ENCODE measurements around the gene FBXL17. TPM values are rescaled to one million over a fixed set of nuclear protein-coding genes. Genes with fewer than 3 reads are reported as not detected.

The FBXL17 gene
- polyA plus RNA-seq, 2 of the 4 experiments (the other 2 are of a cell fraction): 8.7 to 9.1 TPM

- FAIRE-seq (no peak), DNase-seq (ENCODE audit: low read depth in 1 of 2, low spot score in 1 of 2) (no peak), ATAC-seq (no peak)
- CTCF ChIA-PET: no interaction called here
- no peaks in the 10 kb centered on the region for H3K4me1 ChIP-seq
- no peak for TF ChIP-seq ELK1 (IDR thresholded peaks at IDR 0.05; ENCODE audit: low read depth, low read length)
- no peak for TF ChIP-seq KDM5A (IDR thresholded peaks at IDR 0.05)
- no peak for TF ChIP-seq SREBF2 (IDR thresholded peaks at IDR 0.05)
- no peak for TF ChIP-seq JUN (IDR thresholded peaks at IDR 0.05)
- TF ChIP-seq HMGXB4 (CRISPR knock-in tag; IDR thresholded peaks at IDR 0.05; ENCODE audit: borderline replicate concordance): no peak
- TF ChIP-seq PHF8 (IDR thresholded peaks at IDR 0.05; ENCODE audit: borderline replicate concordance, low read depth): no peak
- no peak for TF ChIP-seq POLR2A (IDR thresholded peaks at IDR 0.05; ENCODE audit: low read length)
- TF ChIP-seq HOXB13 (CRISPR knock-in tag; IDR thresholded peaks at IDR 0.05; ENCODE audit: low read depth): no peak
- no peak for TF ChIP-seq TFCP2L1 (CRISPR knock-in tag; IDR thresholded peaks at IDR 0.05)
- TF ChIP-seq BHLHE40 (IDR thresholded peaks at IDR 0.05; ENCODE audit: low read depth, low read length): no peak
- TF ChIP-seq RAD21 (conservative IDR thresholded peaks at IDR 0.05 in 1 of 2, IDR thresholded peaks at IDR 0.05 in 1 of 2): no peak
- TF ChIP-seq FOXS1 (CRISPR knock-in tag; IDR thresholded peaks at IDR 0.05): no peak
- no peak for TF ChIP-seq CHD4 (IDR thresholded peaks at IDR 0.05; ENCODE audit: borderline replicate concordance)
- TF ChIP-seq SMC3 (IDR thresholded peaks at IDR 0.05): no peak
- TF ChIP-seq BCL3 (IDR thresholded peaks at IDR 0.05): no peak
- POLR2A ChIA-PET: no interaction called here
- H3K4me3 ChIP-seq: no peak overlapping the region
- no peak overlapping the region for H3K4me2 ChIP-seq
- 92% methylated on average over 2 of the region's 2 CpGs for WGBS (ENCODE audit: missing lambda C conversion rate)
- H3K9me3 ChIP-seq: no peaks in the 10 kb centered on the region
- H3K27ac ChIP-seq: no peak overlapping the region
Measured at GRCh38 chr5:108109059-108109458, 272.8 kb downstream of the FBXL17 start.

- Histone ChIP-seq H3K9me3 (no peaks in the 10 kb centered on the region), H3K4me1 (no peaks in the 10 kb centered on the region), H3K27ac (no peak overlapping the region), H3K4me3 (no peak overlapping the region), H3K4me2 (no peak overlapping the region)
- TF ChIP-seq HOXB5 (CRISPR knock-in tag; IDR thresholded peaks at IDR 0.05) (no peak), SMC3 (IDR thresholded peaks at IDR 0.05) (no peak), ZSCAN20 (CRISPR knock-in tag; IDR thresholded peaks at IDR 0.05) (no peak), HDAC2 (IDR thresholded peaks at IDR 0.05) (no peak), CHD4 (IDR thresholded peaks at IDR 0.05; ENCODE audit: borderline replicate concordance) (no peak), CHD2 (IDR thresholded peaks at IDR 0.05; ENCODE audit: low read length, partially characterized antibody) (no peak), HOXA7 (CRISPR knock-in tag; IDR thresholded peaks at IDR 0.05) (no peak), KDM1A (IDR thresholded peaks at IDR 0.05; ENCODE audit: low read depth) (no peak), HMGXB4 (CRISPR knock-in tag; IDR thresholded peaks at IDR 0.05; ENCODE audit: borderline replicate concordance) (no peak), ELK1 (IDR thresholded peaks at IDR 0.05; ENCODE audit: low read depth, low read length) (no peak), ZNF302 (CRISPR knock-in tag; IDR thresholded peaks at IDR 0.05) (no peak), CTCF (IDR thresholded peaks at IDR 0.05) (no peak), MAX (IDR thresholded peaks at IDR 0.05) (no peak), RARB (CRISPR knock-in tag; IDR thresholded peaks at IDR 0.05) (no peak), POLR2A (IDR thresholded peaks at IDR 0.05; ENCODE audit: low read length) (no peak), NFE2L2 (conservative IDR thresholded peaks at IDR 0.05; ENCODE audit: low read length) (no peak), JUNB (IDR thresholded peaks at IDR 0.05) (no peak), MYC (IDR thresholded peaks at IDR 0.05; ENCODE audit: borderline replicate concordance, low read length) (no peak), BHLHE40 (IDR thresholded peaks at IDR 0.05; ENCODE audit: low read depth, low read length) (no peak), FOSL2 (IDR thresholded peaks at IDR 0.05) (no peak), FOSL2 (CRISPR knock-in tag; IDR thresholded peaks at IDR 0.05) (no peak)
- ChIA-PET CTCF (no interaction called here), POLR2A (no interaction called here)
- no peak for DNase-seq (ENCODE audit: low read depth in 1 of 2, low spot score in 1 of 2)
- no peak for ATAC-seq
- 60% methylated on average over 1 of the region's 1 CpG for WGBS (ENCODE audit: missing lambda C conversion rate)
- no peak for FAIRE-seq
Measured at GRCh38 chr5:108104448-108104847, 277.4 kb downstream of the FBXL17 start.

Data from A549 (cell line).